HepG2 (cell line): ENCODE data around the gene STAMBPL1. TPM values are rescaled to one million over a fixed set of nuclear protein-coding genes. Genes with fewer than 3 reads are reported as not detected.

Source experiments
- ATAC-seq: fragments of 200-7000 bp; cut with Tn5 transposase; 3 replicates; pipeline ENCODE4 v1.9.1; 2020; ENCODE audit warnings: mild to moderate bottlenecking, moderate library complexity
- BruUV-seq: library from RNA; stranded (reverse); fragments of 400-500 nt; replicated peaks from 2 replicates; lab custom pipeline; 2021; lab: Mats Ljungman, UMichigan
- CTCF ChIA-PET: fragments of 300-600 bp; formaldehyde crosslinking; extraction: SDS; loops from one replicate; lab custom pipeline; 2021; ENCODE audit warnings: low total read pairs, inconsistent platforms, low intra/inter-chr PET ratio; lab: Yijun Ruan, JAX
- POLR2A ChIA-PET: fragments of 350-600 bp; sonication (Branson Sonifier 250); formaldehyde crosslinking; loops from one replicate; lab custom pipeline; 2020; ENCODE audit warnings: antibody characterized with exemption, inconsistent platforms; lab: Yijun Ruan, JAX
- DNase-seq: peaks from one replicate; pipeline ENCODE4 v3.0.0-alpha.2; 2015; ENCODE audit warnings: low spot score
- FAIRE-seq: peaks from 3 replicates; lab custom pipeline; 2011; peaks lifted over from hg19 to GRCh38; lab: Jason Lieb, UNC
- H2AFZ ChIP-seq: one replicate; pipeline ENCODE4 v1.6.1; 2011; ENCODE audit warnings: low read length, inconsistent platforms
- H3K27ac ChIP-seq: fragments of 300-600 bp; 3 replicates; pipeline ENCODE4 v1.8.0; 2011; ENCODE audit warnings: mixed run types, mild to moderate bottlenecking, mixed read lengths, low read length, inconsistent platforms; ENCODE audit not compliant: insufficient read depth; ENCODE audit errors: extremely low read length
- H3K27me3 ChIP-seq, 2 experiments: fragments of 200-600 bp in 1 of 2; 2 replicates in 1 of 2; 3 replicates in 1 of 2; pipeline versions ENCODE4 v1.6.0 to v1.8.0; 2011; ENCODE audit warnings: low read length in 2 of 2, mild to moderate bottlenecking in 2 of 2, moderate library complexity in 2 of 2, inconsistent platforms in 1 of 2; ENCODE audit not compliant: insufficient read depth in 2 of 2, control insufficient read depth in 1 of 2
- H3K36me3 ChIP-seq, 2 experiments: fragments of 200-600 bp in 1 of 2; replicated peaks in 1 of 2; 2 replicates in 1 of 2; 3 replicates in 1 of 2; pipeline versions ENCODE4 v1.5.1 to v1.8.0; 2011; ENCODE audit warnings: low read length in 2 of 2, inconsistent platforms in 1 of 2; ENCODE audit not compliant: insufficient read depth in 2 of 2, control insufficient read depth in 1 of 2
- H3K4me1 ChIP-seq: 2 replicates; pipeline ENCODE4 v1.5.1; 2012; ENCODE audit warnings: low read length, inconsistent platforms; ENCODE audit not compliant: insufficient read depth
- H3K4me2 ChIP-seq: 2 replicates; pipeline ENCODE4 v1.6.0; 2011; ENCODE audit warnings: low read depth, low read length, inconsistent platforms
- H3K4me3 ChIP-seq, 3 experiments: fragments of 200-600 bp in 1 of 3; sonication (generic), shearing (Covaris generic) in 1 of 3; replicated peaks in 1 of 3; 2 replicates each; pipeline ENCODE4 v1.5.1; 2011 to 2016; ENCODE audit warnings: low read length in 3 of 3, inconsistent platforms in 2 of 3, low read depth in 2 of 3, mild to moderate bottlenecking in 2 of 3, control low read depth in 1 of 3, mixed read lengths in 1 of 3; ENCODE audit not compliant: insufficient read depth in 1 of 3
- H3K79me2 ChIP-seq: one replicate; pipeline ENCODE4 v1.6.1; 2011; ENCODE audit warnings: low read length, inconsistent platforms; ENCODE audit not compliant: insufficient read depth
- H3K9ac ChIP-seq: 2 replicates; pipeline ENCODE4 v1.6.0; 2011; ENCODE audit warnings: mild to moderate bottlenecking, low read depth, low read length, inconsistent platforms; ENCODE audit not compliant: insufficient read depth
- H3K9me3 ChIP-seq: 2 replicates; pipeline ENCODE4 v1.5.1; 2012; ENCODE audit warnings: mild to moderate bottlenecking, low read length
- H4K20me1 ChIP-seq: 2 replicates; pipeline ENCODE4 v1.6.0; 2011; ENCODE audit warnings: inconsistent platforms, mild to moderate bottlenecking, low read length, moderate library complexity; ENCODE audit not compliant: insufficient read depth
- ATF7 ChIP-seq, 2 experiments: fragments of 450-650 bp in 1 of 2; sonication (generic) in 1 of 2; formaldehyde crosslinking in 1 of 2; IDR thresholded peaks; 2 replicates each; pipeline versions ENCODE4 v1.4.0 to v1.6.1; 2016 to 2020; ENCODE audit warnings: antibody characterized with exemption in 1 of 2, mild to moderate bottlenecking in 1 of 2, missing genetic modification reagents in 1 of 2
- ATRX ChIP-seq: sonication (generic); formaldehyde crosslinking; IDR thresholded peaks from 2 replicates; pipeline ENCODE4 v1.4.0; 2020; ENCODE audit warnings: missing genetic modification reagents, borderline replicate concordance
- BHLHE40 ChIP-seq: IDR thresholded peaks from 2 replicates; pipeline ENCODE4 v1.6.1; 2011; ENCODE audit warnings: low read length, improper control_type of control experiment
- CREM ChIP-seq, 2 experiments: sonication (generic) in 1 of 2; formaldehyde crosslinking in 1 of 2; IDR thresholded peaks; 2 replicates each; pipeline versions ENCODE4 v1.4.0 to v1.6.1; 2016 to 2020; ENCODE audit warnings: antibody characterized with exemption in 1 of 2, mild to moderate bottlenecking in 1 of 2, missing genetic modification reagents in 1 of 2
- DNMT3B ChIP-seq: conservative IDR thresholded peaks from 2 replicates; pipeline ENCODE4 v1.6.1; 2016; ENCODE audit warnings: missing biosample characterization, control low read depth
- GATAD2A ChIP-seq: IDR thresholded peaks from 2 replicates; pipeline ENCODE4 v1.6.1; 2016
- GTF3A ChIP-seq: sonication (generic); formaldehyde crosslinking; conservative IDR thresholded peaks from 2 replicates; pipeline ENCODE4 v1.4.0; 2020; ENCODE audit warnings: mild to moderate bottlenecking, missing genetic modification reagents
- IKZF1 ChIP-seq: fragments of 450-650 bp; IDR thresholded peaks from 2 replicates; pipeline ENCODE4 v1.7.1; 2016
- NFYC ChIP-seq: IDR thresholded peaks from 2 replicates; pipeline ENCODE4 v1.6.1; 2016; ENCODE audit warnings: missing genetic modification reagents, missing compliant biosample characterization
- TBP ChIP-seq: sonication (generic); formaldehyde crosslinking; IDR thresholded peaks from 2 replicates; pipeline ENCODE4 v1.5.0; 2020; ENCODE audit warnings: missing genetic modification reagents
- UBTF ChIP-seq: sonication (generic); formaldehyde crosslinking; IDR thresholded peaks from 2 replicates; pipeline ENCODE4 v1.4.0; 2020; ENCODE audit warnings: mild to moderate bottlenecking, missing genetic modification reagents
- ZBTB8A ChIP-seq: sonication (generic); formaldehyde crosslinking; IDR thresholded peaks from 2 replicates; pipeline ENCODE4 v1.4.0; 2020; ENCODE audit warnings: mild to moderate bottlenecking, low read depth, missing genetic modification reagents, borderline replicate concordance
- ZNF224 ChIP-seq: sonication (generic); formaldehyde crosslinking; IDR thresholded peaks from 2 replicates; pipeline ENCODE4 v1.5.0; 2020; ENCODE audit warnings: mild to moderate bottlenecking, missing genetic modification reagents
- ZNF558 ChIP-seq: sonication (generic); formaldehyde crosslinking; IDR thresholded peaks from 2 replicates; pipeline ENCODE4 v1.9.0; 2022; ENCODE audit warnings: mild to moderate bottlenecking, missing genetic modification reagents, borderline replicate concordance
- ZNF563 ChIP-seq: sonication (generic); formaldehyde crosslinking; IDR thresholded peaks from 2 replicates; pipeline ENCODE4 v1.8.0; 2022; ENCODE audit warnings: mild to moderate bottlenecking, moderate library complexity, missing genetic modification reagents
- ZNF672 ChIP-seq: sonication (generic); formaldehyde crosslinking; IDR thresholded peaks from 2 replicates; pipeline ENCODE4 v1.8.1; 2022; ENCODE audit warnings: missing genetic modification reagents
- ZNF737 ChIP-seq: sonication (generic); formaldehyde crosslinking; IDR thresholded peaks from 2 replicates; pipeline ENCODE4 v1.5.0; 2020; ENCODE audit warnings: missing genetic modification reagents, mild to moderate bottlenecking, borderline replicate concordance
- ZNF746 ChIP-seq: sonication (generic); formaldehyde crosslinking; IDR thresholded peaks from 2 replicates; pipeline ENCODE4 v1.8.0; 2022; ENCODE audit warnings: mild to moderate bottlenecking, missing genetic modification reagents
- ZNF761 ChIP-seq: sonication (generic); formaldehyde crosslinking; conservative IDR thresholded peaks from 2 replicates; pipeline ENCODE4 v1.4.0; 2020; ENCODE audit warnings: mild to moderate bottlenecking, missing genetic modification reagents
- WGBS: methylation state at CpG from one replicate; pipeline ENCODE4 v1.1.6; 2017; ENCODE audit warnings: low lambda C conversion rate; 5-methylcytosine and 5-hydroxymethylcytosine counted together
- in situ Hi-C: cut with HindIII; loops from 2 replicates; pipeline ENCODE4 v1.10.0; 2017; ENCODE audit warnings: low pct_unique_long_range_greater_than_20kb; ENCODE audit not compliant: extremely low pct_ligation_motif_present
- intact Hi-C: fragments of 100-400 bp; cut with micrococcal nuclease; formaldehyde crosslinking; loops from one replicate; pipeline ENCODE4 v1.10.0; 2022; ENCODE audit not compliant: unreplicated experiment
- polyA plus RNA-seq, 8 experiments: library from polyadenylated mRNA; depleted of rRNA in 3 of 8; stranded (reverse) in 7 of 8; unstranded in 1 of 8; fragments of >200 nt; fragmentation: Illumina TruSeq in 4 of 8; extraction: Trizol in 4 of 8; gene quantifications; 2 replicates each; pipeline versions ENCODE4 v1.2.1 to v1.2.3, GENCODE V29; 2011 to 2016; ENCODE audit warnings: low read depth in 4 of 8, missing spikeins in 1 of 8, mixed read lengths in 1 of 8; ENCODE audit not compliant: insufficient read depth in 1 of 8
- total RNA-seq, 5 experiments: library from RNA; depleted of rRNA; stranded (reverse); fragments of >200 nt; fragmentation: Illumina TruSeq; extraction: Trizol; gene quantifications; 2 replicates each; pipeline ENCODE4 v1.2.3, GENCODE V29; 2016; ENCODE audit warnings: low read depth in 1 of 5
- TF ChIP-seq, protein P1 (sequence below): sonication (generic); formaldehyde crosslinking; IDR thresholded peaks from 2 replicates; pipeline ENCODE4 v1.4.0; 2020; ENCODE audit warnings: missing genetic modification reagents, low read depth, mild to moderate bottlenecking, borderline replicate concordance

STAMBPL1 gene
- total and polyA plus RNA-seq, 2 of the 13 experiments (the other 11 are each of a cell fraction or from before 2014, with no cell fraction given), result 1.4 to 1.5 TPM

GRCh38 chr10:88938938-88939337 lies 58.9 kb downstream of the STAMBPL1 start:
- Histone ChIP-seq H3K9me3 (no peaks in the 10 kb centered on the region), H3K9ac (no peak overlapping the region), H3K79me2 (no peaks in the 10 kb centered on the region), H3K4me2 (no peak overlapping the region), H3K27me3 (no peaks in the 10 kb centered on the region), H3K36me3 (peaks cover 1 to 11% of the 10 kb centered on the region in 2 experiments; a peak in 2 of 5 replicates), H3K27ac (no peak overlapping the region), H4K20me1 (no peaks in the 10 kb centered on the region), H3K4me1 (peaks cover 8% of the 10 kb centered on the region), H3K4me3 (no peak overlapping the region), H2AFZ (no peak overlapping the region)
- 93% methylated on average over 2 of the region's 2 CpGs for WGBS
- intact Hi-C loops, result loop anchor here (5.0 kb wide), 1 partner anchor 88 kb away; no protein-coding TSS in a partner anchor
- CTCF ChIA-PET, result no interaction called here
- POLR2A ChIA-PET, result no interaction called here
- no peak for ATAC-seq
- no TSS peak for BruUV-seq
- no peak for FAIRE-seq
- no peak for TF ChIP-seq NFYC (CRISPR knock-in tag)
- TF ChIP-seq ZNF761 (CRISPR knock-in tag), result no peak
- no peak for TF ChIP-seq ZNF224 (CRISPR knock-in tag)
- TF ChIP-seq ZBTB8A (CRISPR knock-in tag), result no peak
- TF ChIP-seq CREM (IDR thresholded peaks at IDR 0.05), result no peak
- no peak for TF ChIP-seq CREM (CRISPR knock-in tag; IDR thresholded peaks at IDR 0.05)
- no peak for TF ChIP-seq ZNF746 (CRISPR knock-in tag)
- no peak for TF ChIP-seq BHLHE40
- TF ChIP-seq, protein P1, sequence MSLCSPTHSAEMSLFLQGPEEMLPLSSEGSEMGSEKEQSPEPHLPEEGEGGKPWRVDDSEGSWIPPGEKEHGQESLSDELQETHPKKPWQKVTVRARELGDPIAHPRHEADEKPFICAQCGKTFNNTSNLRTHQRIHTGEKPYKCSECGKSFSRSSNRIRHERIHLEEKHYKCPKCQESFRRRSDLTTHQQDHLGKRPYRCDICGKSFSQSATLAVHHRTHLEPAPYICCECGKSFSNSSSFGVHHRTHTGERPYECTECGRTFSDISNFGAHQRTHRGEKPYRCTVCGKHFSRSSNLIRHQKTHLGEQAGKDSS, result no peak
- no peak for TF ChIP-seq GATAD2A (CRISPR knock-in tag)
- TF ChIP-seq DNMT3B (CRISPR knock-in tag), result no peak
- TF ChIP-seq TBP (CRISPR knock-in tag), result no peak
- no peak for TF ChIP-seq ZNF563 (CRISPR knock-in tag)
- TF ChIP-seq GTF3A, result no peak
- TF ChIP-seq IKZF1, result no peak
- TF ChIP-seq ZNF672 (CRISPR knock-in tag), result no peak
- TF ChIP-seq ATF7 (IDR thresholded peaks at IDR 0.05), result no peak
- no peak for TF ChIP-seq ATF7 (CRISPR knock-in tag; IDR thresholded peaks at IDR 0.05)
- no peak for TF ChIP-seq ZNF558
- no peak for TF ChIP-seq ATRX
- no peak for TF ChIP-seq UBTF (CRISPR knock-in tag)
- TF ChIP-seq ZNF737 (CRISPR knock-in tag), result no peak
- DNase-seq, result no peak
- in situ Hi-C loops, result loop anchor here (5.0 to 10.0 kb wide), 2 partner anchors 102 to 266 kb away; partner anchors contain the start of gene CH25H
